Endodermal cell (in vitro differentiated cells): ENCODE data around the gene TPTE2. TPM values are rescaled to one million over a fixed set of nuclear protein-coding genes. Genes with fewer than 3 reads are reported as not detected.

Source experiments
- DNase-seq: peaks from one replicate; pipeline ENCODE4 v3.0.0-alpha.2; 2017
- H3K27ac ChIP-seq: 2 replicates; pipeline ENCODE4 v1.5.1; 2013; ENCODE audit warnings: mild to moderate bottlenecking, low read depth, low read length, moderate library complexity
- H3K27me3 ChIP-seq: 2 replicates; pipeline ENCODE4 v1.6.1; 2013; ENCODE audit warnings: mild to moderate bottlenecking, low read length, moderate library complexity; ENCODE audit not compliant: insufficient read depth, control insufficient read depth, poor library complexity, severe bottlenecking
- H3K36me3 ChIP-seq: 2 replicates; pipeline ENCODE4 v1.7.0; 2013; ENCODE audit warnings: mild to moderate bottlenecking, low read length, moderate library complexity; ENCODE audit not compliant: control insufficient read depth, insufficient read depth
- H3K4me1 ChIP-seq: one replicate; pipeline ENCODE4 v1.7.0; 2013; ENCODE audit warnings: low read length; ENCODE audit not compliant: control insufficient read depth, insufficient read depth
- H3K4me3 ChIP-seq: 2 replicates; pipeline ENCODE4 v1.5.1; 2013; ENCODE audit warnings: mild to moderate bottlenecking, low read length, moderate library complexity
- H3K9ac ChIP-seq: 2 replicates; pipeline ENCODE4 v1.6.1; 2013; ENCODE audit warnings: mild to moderate bottlenecking, low read length, moderate library complexity; ENCODE audit not compliant: poor library complexity, severe bottlenecking; ENCODE audit errors: extremely low read depth
- H3K9me3 ChIP-seq: 2 replicates; pipeline ENCODE4 v1.6.1; 2013; ENCODE audit warnings: mild to moderate bottlenecking, low read length, moderate library complexity; ENCODE audit not compliant: control insufficient read depth
- H3K27ac Mint-ChIP-seq: 2 replicates; pipeline ENCODE4 v1.8.0; 2020; ENCODE audit warnings: mixed read lengths
- H3K27me3 Mint-ChIP-seq: 2 replicates; pipeline ENCODE4 v1.8.0; 2021; ENCODE audit warnings: mild to moderate bottlenecking, mixed read lengths; ENCODE audit not compliant: insufficient read depth
- H3K36me3 Mint-ChIP-seq: 2 replicates; pipeline ENCODE4 v1.8.0; 2020; ENCODE audit warnings: low read depth, mixed read lengths
- H3K4me1 Mint-ChIP-seq: 2 replicates; pipeline ENCODE4 v1.8.0; 2020; ENCODE audit warnings: mixed read lengths
- H3K4me3 Mint-ChIP-seq: 2 replicates; pipeline ENCODE4 v1.8.0; 2020; ENCODE audit warnings: mild to moderate bottlenecking, moderate library complexity, mixed read lengths
- H3K9me3 Mint-ChIP-seq: 2 replicates; pipeline ENCODE4 v1.8.0; 2020; ENCODE audit warnings: mild to moderate bottlenecking, mixed read lengths
- WGBS, 2 experiments: methylation state at CpG; one replicate each; pipeline versions ENCODE4 v1.1.5 to v1.1.7; 2013; ENCODE audit warnings: missing lambda C conversion rate in 2 of 2, mixed read lengths in 1 of 2; ENCODE audit not compliant: insufficient coverage in 1 of 2, insufficient read length in 1 of 2; 5-methylcytosine and 5-hydroxymethylcytosine counted together
- total RNA-seq, 2 donors: library from RNA; stranded (reverse); fragmentation: NEBNext Ultra II Directional in 1 of 2; extraction: Animal tissue kit (Norgen Biotek cat#: 25700) in 1 of 2; gene quantifications; 2 replicates in 1 of 2; 3 replicates in 1 of 2; pipeline ENCODE4 v1.2.1, GENCODE V29; 2021
- TF ChIP-seq, protein P1 (sequence below): fragments of 200-600 bp; sonication (generic); conservative IDR thresholded peaks from 2 replicates; pipeline ENCODE4 v1.5.0; 2021; ENCODE audit warnings: antibody characterized with exemption, mild to moderate bottlenecking

TPTE2 gene
- total RNA-seq, 2 donors from 2014 or later, result not detected

DNA sequence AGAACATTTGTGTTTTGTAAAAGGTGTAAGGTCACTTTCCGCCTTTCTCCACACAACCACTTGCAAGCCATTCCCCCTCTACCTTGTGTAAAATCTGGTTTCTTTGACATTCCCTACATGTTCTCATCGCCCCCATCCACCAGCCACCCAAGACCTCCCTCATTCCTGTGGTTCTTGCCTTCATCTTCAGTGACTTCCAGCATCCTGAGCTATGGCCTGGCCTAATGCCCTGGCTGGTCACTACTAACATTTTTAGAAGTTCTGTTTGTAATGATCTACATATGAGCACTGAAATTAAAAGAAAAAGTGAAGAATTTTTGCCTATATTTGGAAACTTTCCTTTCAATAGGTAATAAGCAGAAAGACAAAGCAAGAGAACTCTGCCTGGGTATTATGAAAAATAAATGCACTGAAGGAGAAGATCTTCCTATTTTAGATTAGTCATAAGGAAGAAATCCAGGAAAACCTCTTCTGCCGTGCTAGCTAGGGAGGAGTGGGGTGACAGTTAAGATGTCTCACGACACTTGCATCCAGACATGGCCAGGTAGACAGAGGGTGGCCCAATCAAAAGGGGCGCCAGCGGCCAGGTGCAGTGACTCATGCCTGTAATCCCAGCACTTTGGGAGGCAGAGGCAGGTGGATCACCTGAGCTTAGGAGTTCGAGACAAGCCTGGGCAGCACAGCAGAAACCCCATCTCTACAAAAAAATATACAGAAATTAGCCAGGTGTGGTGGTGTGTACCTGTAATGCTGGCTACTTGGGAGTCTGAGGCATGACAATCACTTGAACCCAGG lies 44.0 kb upstream of the TPTE2 start:
- 83 to 100% methylated on average over 2 to 6 of the region's 7 CpGs for WGBS, 2 experiments
- H3K4me1 ChIP-seq, result no peaks in the 10 kb centered on the region
- no peaks in the 10 kb centered on the region for H3K4me1 Mint-ChIP-seq

DNA sequence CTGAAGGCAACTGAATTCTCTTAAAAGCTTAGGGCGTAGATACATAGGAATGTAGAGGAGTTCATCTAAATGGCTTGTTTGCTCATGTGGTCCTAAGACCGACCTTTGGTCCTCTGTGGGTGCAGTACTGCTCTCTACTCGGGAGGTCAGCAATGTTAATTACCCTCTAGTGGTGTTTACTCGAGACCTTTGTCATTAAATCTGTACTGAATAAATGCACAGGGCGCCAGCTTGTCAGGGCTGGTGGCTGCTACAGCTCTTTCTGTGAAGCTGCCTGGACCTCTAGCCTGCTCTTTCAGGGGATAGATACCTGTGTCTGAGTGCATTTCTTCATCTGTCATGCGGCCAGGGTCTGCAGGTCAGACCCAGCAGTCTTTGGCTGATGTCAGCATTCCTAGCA lies 43.0 kb upstream of the TPTE2 start:
- Histone ChIP-seq H3K9me3 (peaks cover 27% of the 10 kb centered on the region), H3K4me3 (no peak overlapping the region), H3K4me1 (no peaks in the 10 kb centered on the region), H3K9ac (no peak overlapping the region), H3K27ac (no peak overlapping the region), H3K27me3 (peaks cover 40% of the 10 kb centered on the region), H3K36me3 (no peaks in the 10 kb centered on the region)
- WGBS, 2 experiments, result 51 to 63% methylated on average over 5 to 6 of the region's 6 CpGs
- TF ChIP-seq, protein P1, sequence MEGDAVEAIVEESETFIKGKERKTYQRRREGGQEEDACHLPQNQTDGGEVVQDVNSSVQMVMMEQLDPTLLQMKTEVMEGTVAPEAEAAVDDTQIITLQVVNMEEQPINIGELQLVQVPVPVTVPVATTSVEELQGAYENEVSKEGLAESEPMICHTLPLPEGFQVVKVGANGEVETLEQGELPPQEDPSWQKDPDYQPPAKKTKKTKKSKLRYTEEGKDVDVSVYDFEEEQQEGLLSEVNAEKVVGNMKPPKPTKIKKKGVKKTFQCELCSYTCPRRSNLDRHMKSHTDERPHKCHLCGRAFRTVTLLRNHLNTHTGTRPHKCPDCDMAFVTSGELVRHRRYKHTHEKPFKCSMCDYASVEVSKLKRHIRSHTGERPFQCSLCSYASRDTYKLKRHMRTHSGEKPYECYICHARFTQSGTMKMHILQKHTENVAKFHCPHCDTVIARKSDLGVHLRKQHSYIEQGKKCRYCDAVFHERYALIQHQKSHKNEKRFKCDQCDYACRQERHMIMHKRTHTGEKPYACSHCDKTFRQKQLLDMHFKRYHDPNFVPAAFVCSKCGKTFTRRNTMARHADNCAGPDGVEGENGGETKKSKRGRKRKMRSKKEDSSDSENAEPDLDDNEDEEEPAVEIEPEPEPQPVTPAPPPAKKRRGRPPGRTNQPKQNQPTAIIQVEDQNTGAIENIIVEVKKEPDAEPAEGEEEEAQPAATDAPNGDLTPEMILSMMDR, result no peak
- H3K9me3 Mint-ChIP-seq, result peaks cover 49% of the 10 kb centered on the region
- H3K27me3 Mint-ChIP-seq, result peaks cover 41% of the 10 kb centered on the region
- H3K27ac Mint-ChIP-seq, result no peak overlapping the region
- no peak for DNase-seq
- H3K36me3 Mint-ChIP-seq, result peaks cover 5% of the 10 kb centered on the region
- no peaks in the 10 kb centered on the region for H3K4me1 Mint-ChIP-seq
- no peak overlapping the region for H3K4me3 Mint-ChIP-seq

More for the DNA sequence above, 44.0 kb upstream of the TPTE2 start:
- Histone ChIP-seq H3K27ac (no peak overlapping the region), H3K27me3 (peaks cover 40% of the 10 kb centered on the region), H3K9me3 (peaks cover 27% of the 10 kb centered on the region), H3K4me3 (no peak overlapping the region), H3K36me3 (no peaks in the 10 kb centered on the region), H3K9ac (no peak overlapping the region)
- peaks cover 40% of the 10 kb centered on the region for H3K27me3 Mint-ChIP-seq
- H3K36me3 Mint-ChIP-seq, result peaks cover 5% of the 10 kb centered on the region
- H3K27ac Mint-ChIP-seq, result no peak overlapping the region
- H3K9me3 Mint-ChIP-seq, result peaks cover 58% of the 10 kb centered on the region
- no peak overlapping the region for H3K4me3 Mint-ChIP-seq
- DNase-seq, result no peak
- TF ChIP-seq, protein P1, result no peak

DNA sequence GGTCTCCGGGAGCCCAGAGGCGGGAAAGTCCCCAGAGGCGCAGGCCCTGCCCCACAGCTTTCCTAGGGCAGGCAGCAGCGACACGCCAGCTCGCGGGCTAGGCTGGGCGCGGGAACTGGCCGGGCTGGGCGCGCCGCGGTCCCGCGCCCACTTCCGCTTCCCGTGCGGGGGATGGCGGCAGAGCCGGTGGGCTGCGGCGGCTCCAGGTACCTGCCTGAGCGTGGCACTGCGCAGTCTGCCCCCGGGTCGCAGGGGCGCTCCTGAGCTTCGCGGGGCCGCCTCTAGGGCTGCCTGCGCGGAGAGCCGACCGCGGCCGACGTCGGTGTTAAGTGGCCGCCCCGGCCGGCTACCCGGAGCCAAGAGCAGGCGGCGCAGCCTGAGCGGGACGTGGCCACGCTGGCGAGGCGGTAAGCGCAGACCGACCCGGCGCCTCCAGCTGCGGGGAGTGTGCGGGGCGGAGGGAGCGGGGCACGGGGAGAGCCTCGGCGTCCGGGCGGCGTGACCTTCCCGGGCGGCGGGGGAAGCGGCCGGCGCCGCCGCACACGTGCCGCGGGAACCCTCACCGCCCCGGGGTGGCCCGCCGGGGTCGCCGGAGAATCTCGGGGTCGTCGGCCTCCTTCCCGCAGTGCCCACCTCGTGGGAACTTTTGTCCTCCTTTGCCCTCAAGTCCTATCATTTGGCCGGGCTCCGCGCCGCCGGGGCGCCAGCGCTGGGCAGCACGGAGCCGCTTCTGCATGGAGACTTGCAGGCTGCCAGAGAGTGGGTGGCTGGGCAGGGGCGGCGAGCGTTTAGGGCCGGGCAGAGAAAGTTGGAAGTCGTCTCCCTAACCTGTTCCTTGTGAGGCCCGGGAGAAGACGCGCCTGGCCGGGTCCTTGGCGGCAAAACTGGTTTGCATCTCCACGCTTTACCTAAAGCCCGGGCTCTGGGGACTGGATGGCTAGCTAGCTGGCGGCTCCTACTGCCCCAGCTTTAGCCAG lies 40.7 kb upstream of the TPTE2 start:
- Histone ChIP-seq H3K27me3 (peaks cover 40% of the 10 kb centered on the region), H3K9ac (no peak overlapping the region), H3K4me3 (peak overlapping the region; percentile 49), H3K4me1 (no peaks in the 10 kb centered on the region), H3K36me3 (no peaks in the 10 kb centered on the region), H3K9me3 (peaks cover 27% of the 10 kb centered on the region), H3K27ac (no peak overlapping the region)
- WGBS, 2 experiments, result 6 to 27% methylated on average over 33 to 108 of the region's 108 CpGs
- Mint-ChIP-seq H3K9me3 (peaks cover 43% of the 10 kb centered on the region), H3K36me3 (peaks cover 2% of the 10 kb centered on the region), H3K4me1 (no peaks in the 10 kb centered on the region), H3K4me3 (peak overlapping the region; percentile 51), H3K27ac (no peak overlapping the region), H3K27me3 (peaks cover 41% of the 10 kb centered on the region)
- peak; percentile 89 for DNase-seq
- TF ChIP-seq, protein P1, result peak; percentile 65
